Activated CD4-positive, alpha-beta T cell treated with anti-CD3 and anti-CD28 coated beads, Interleukin-10, Interleukin-2, amounts not matched to agents 100 ng/mL and 50 ng/mL, durations not matched to agents 16 hours and 8 hours (primary cell): Measurements from ENCODE around the gene KIAA1671.

Experiments
- DNase-seq: peaks from one replicate; pipeline ENCODE4 v3.0.0-alpha.2; 2020

Gene KIAA1671

GRCh38 chr22:24953384-24954113 is 1.0 kb downstream of the KIAA1671 start:
- DNase-seq = no peak

- DNase-seq = no peak
Measured at GRCh38 chr22:24954114-24954463, 1.6 kb downstream of the KIAA1671 start.

GRCh38 chr22:24954856-24955255 is 2.3 kb downstream of the KIAA1671 start:
- DNase-seq = no peak

- DNase-seq = no peak
Measured at GRCh38 chr22:24957043-24957442, 4.5 kb downstream of the KIAA1671 start.

- no peak for DNase-seq
Measured at GRCh38 chr22:24961217-24961844, 8.8 kb downstream of the KIAA1671 start.

- DNase-seq = no peak
Measured at GRCh38 chr22:24962094-24962493, 9.6 kb downstream of the KIAA1671 start.

GRCh38 chr22:24962835-24963234 is 10.3 kb downstream of the KIAA1671 start:
- no peak for DNase-seq

GRCh38 chr22:24964441-24964840 is 11.9 kb downstream of the KIAA1671 start:
- no peak for DNase-seq

- no peak for DNase-seq
Measured at GRCh38 chr22:24965822-24966626, 13.5 kb downstream of the KIAA1671 start.

- DNase-seq = no peak
Measured at GRCh38 chr22:24968066-24968561, 15.6 kb downstream of the KIAA1671 start.

GRCh38 chr22:24969560-24970301 is 17.2 kb downstream of the KIAA1671 start:
- DNase-seq = no peak

GRCh38 chr22:24972369-24972768 is 19.9 kb downstream of the KIAA1671 start:
- no peak for DNase-seq

- DNase-seq = no peak
Measured at GRCh38 chr22:24973872-24974271, 21.4 kb downstream of the KIAA1671 start.

GRCh38 chr22:24975125-24975640 is 22.7 kb downstream of the KIAA1671 start:
- DNase-seq = no peak

- no peak for DNase-seq
Measured at GRCh38 chr22:24975813-24976341, 23.4 kb downstream of the KIAA1671 start.

GRCh38 chr22:24976442-24977218 is 24.1 kb downstream of the KIAA1671 start:
- DNase-seq = no peak

GRCh38 chr22:24977370-24978221 is 25.1 kb downstream of the KIAA1671 start:
- DNase-seq = no peak

GRCh38 chr22:24978308-24978707 is 25.8 kb downstream of the KIAA1671 start:
- DNase-seq = no peak

- DNase-seq = no peak
Measured at GRCh38 chr22:24981066-24981465, 28.6 kb downstream of the KIAA1671 start.

- DNase-seq = no peak
Measured at GRCh38 chr22:24981656-24982055, 29.1 kb downstream of the KIAA1671 start.
